H1 (cell line): ENCODE results near the gene RER1. TPM values are rescaled to one million over a fixed set of nuclear protein-coding genes. Genes with fewer than 3 reads are reported as not detected.

ENCODE experiments used
- CTCF ChIA-PET: fragments of 300-600 bp; sonication (Branson Sonifier 250); formaldehyde crosslinking; loops from one replicate; lab custom pipeline; 2021; ENCODE audit not compliant: partially characterized antibody; lab: Charles Lee
- POLR2A ChIA-PET: fragments of 300-600 bp; sonication (Branson Sonifier 250); formaldehyde crosslinking; loops from one replicate; lab custom pipeline; 2021; ENCODE audit warnings: inconsistent platforms; ENCODE audit not compliant: partially characterized antibody; lab: Charles Lee
- DNase-seq, 2 experiments: peaks; one replicate each; pipeline versions ENCODE4 v3.0.0 to v3.0.0-alpha.2; 2010 to 2022; ENCODE audit warnings: low spot score in 2 of 2, low read depth in 1 of 2, mixed read lengths in 1 of 2
- FAIRE-seq: peaks from 2 replicates; lab custom pipeline; 2011; peaks lifted over from hg19 to GRCh38; lab: Jason Lieb, UNC
- H2AFZ ChIP-seq: 2 replicates; pipeline ENCODE4 v1.8.1; 2012; ENCODE audit warnings: low read length, inconsistent platforms
- H2AK5ac ChIP-seq: 2 replicates; pipeline ENCODE4 v1.6.1; 2013; ENCODE audit warnings: low read depth, low read length
- H2BK120ac ChIP-seq: replicated peaks from 2 replicates; pipeline ENCODE3; 2013; ENCODE audit warnings: low read depth, low read length, inconsistent platforms
- H2BK12ac ChIP-seq: 2 replicates; pipeline ENCODE4 v1.6.1; 2013; ENCODE audit warnings: low read depth, low read length
- H2BK15ac ChIP-seq: 2 replicates; pipeline ENCODE4 v1.6.1; 2013; ENCODE audit warnings: low read length
- H2BK20ac ChIP-seq: 2 replicates; pipeline ENCODE4 v1.6.1; 2013; ENCODE audit warnings: low read length
- H2BK5ac ChIP-seq: 2 replicates; pipeline ENCODE4 v1.6.1; 2013; ENCODE audit warnings: low read depth, low read length
- H3K14ac ChIP-seq: 2 replicates; pipeline ENCODE4 v1.6.1; 2013; ENCODE audit warnings: inconsistent platforms; ENCODE audit not compliant: insufficient read length
- H3K18ac ChIP-seq: 2 replicates; pipeline ENCODE4 v1.6.1; 2013; ENCODE audit warnings: low read length; ENCODE audit errors: extremely low read depth
- H3K23ac ChIP-seq: 2 replicates; pipeline ENCODE4 v1.6.1; 2013; ENCODE audit warnings: inconsistent platforms; ENCODE audit not compliant: insufficient read length
- H3K23me2 ChIP-seq: 2 replicates; pipeline ENCODE4 v1.6.1; 2013; ENCODE audit warnings: low read depth, low read length
- H3K27ac ChIP-seq: 2 replicates; pipeline ENCODE4 v1.6.1; 2011; ENCODE audit warnings: low read depth, low read length, inconsistent platforms
- H3K27me3 ChIP-seq, 4 experiments: replicated peaks in 1 of 4; 1 replicate in 1 of 4; 2 replicates in 3 of 4; pipeline versions ENCODE4 v1.6.1 to v1.8.1; 2011 to 2013; ENCODE audit warnings: low read length in 3 of 4, mild to moderate bottlenecking in 3 of 4, inconsistent platforms in 2 of 4, mixed read lengths in 2 of 4, moderate library complexity in 1 of 4; ENCODE audit not compliant: control insufficient read depth in 3 of 4, insufficient read depth in 3 of 4; ENCODE audit errors: extremely low read depth in 1 of 4
- H3K36me3 ChIP-seq, 4 experiments: 2 replicates each; pipeline versions ENCODE4 v1.6.1 to v1.8.1; 2011 to 2013; ENCODE audit warnings: mild to moderate bottlenecking in 4 of 4, low read length in 3 of 4, moderate library complexity in 2 of 4, control low read depth in 1 of 4, inconsistent platforms in 1 of 4; ENCODE audit not compliant: insufficient read depth in 4 of 4, control insufficient read depth in 2 of 4
- H3K4ac ChIP-seq: replicated peaks from 2 replicates; pipeline ENCODE3; 2013; ENCODE audit warnings: low read length, low read depth, mixed read lengths, inconsistent platforms; ENCODE audit not compliant: insufficient read length
- H3K4me1 ChIP-seq, 4 experiments: replicated peaks in 1 of 4; 1 replicate in 1 of 4; 2 replicates in 3 of 4; pipeline versions ENCODE4 v1.6.1 to v1.8.1; 2011 to 2013; ENCODE audit warnings: low read length in 3 of 4, inconsistent platforms in 2 of 4, mixed read lengths in 1 of 4; ENCODE audit not compliant: insufficient read depth in 4 of 4, control insufficient read depth in 3 of 4
- H3K4me2 ChIP-seq, 2 experiments: 2 replicates each; pipeline versions ENCODE4 v1.6.1 to v1.8.1; 2011 to 2013; ENCODE audit warnings: low read depth in 2 of 2, low read length in 2 of 2, control low read depth in 1 of 2, inconsistent platforms in 1 of 2, mild to moderate bottlenecking in 1 of 2; ENCODE audit not compliant: insufficient read depth in 1 of 2
- H3K4me3 ChIP-seq, 4 experiments: fragments of 200-600, 300-600 bp in 1 of 4; sonication (generic), shearing (Covaris generic), sonication (Bioruptor Twin) in 1 of 4; 2 replicates each; pipeline versions ENCODE4 v1.5.1 to v1.8.1; 2011 to 2016; ENCODE audit warnings: low read length in 4 of 4, low read depth in 3 of 4, control low read depth in 2 of 4, inconsistent platforms in 2 of 4, mild to moderate bottlenecking in 2 of 4, mixed read lengths in 1 of 4, moderate library complexity in 1 of 4; ENCODE audit not compliant: insufficient read depth in 2 of 4; ENCODE audit errors: extremely low read depth in 1 of 4
- H3K56ac ChIP-seq: replicated peaks from 2 replicates; pipeline ENCODE3; 2013; ENCODE audit warnings: low read depth, mild to moderate bottlenecking, mixed read lengths, low read length, inconsistent platforms; ENCODE audit not compliant: insufficient read length
- H3K79me1 ChIP-seq: 2 replicates; pipeline ENCODE4 v1.6.1; 2013; ENCODE audit warnings: low read depth, low read length, control low read depth
- H3K79me2 ChIP-seq, 2 experiments: 2 replicates each; pipeline versions ENCODE4 v1.6.1 to v1.8.1; 2012 to 2013; ENCODE audit warnings: low read length in 2 of 2, mild to moderate bottlenecking in 2 of 2, inconsistent platforms in 1 of 2; ENCODE audit not compliant: insufficient read depth in 2 of 2, control insufficient read depth in 1 of 2
- H3K9ac ChIP-seq, 4 experiments: replicated peaks in 1 of 4; 1 replicate in 1 of 4; 2 replicates in 3 of 4; pipeline versions ENCODE4 v1.6.1 to v1.8.1; 2011 to 2013; ENCODE audit warnings: low read depth in 3 of 4, low read length in 3 of 4, control low read depth in 2 of 4, mild to moderate bottlenecking in 2 of 4, moderate library complexity in 2 of 4, inconsistent platforms in 1 of 4; ENCODE audit errors: extremely low read depth in 1 of 4
- H3K9me3 ChIP-seq, 2 experiments: 2 replicates each; pipeline versions ENCODE4 v1.6.1 to v1.8.1; 2012 to 2013; ENCODE audit warnings: mild to moderate bottlenecking in 2 of 2, moderate library complexity in 2 of 2, control low read depth in 1 of 2, inconsistent platforms in 1 of 2, low read depth in 1 of 2, low read length in 1 of 2, mixed read lengths in 1 of 2; ENCODE audit not compliant: insufficient read depth in 2 of 2
- H4K20me1 ChIP-seq, 2 experiments: replicated peaks in 1 of 2; 2 replicates each; pipeline versions ENCODE3 to v1.8.1; 2011 to 2013; ENCODE audit warnings: inconsistent platforms in 2 of 2, low read length in 2 of 2, mild to moderate bottlenecking in 1 of 2; ENCODE audit not compliant: insufficient read depth in 2 of 2, control insufficient read depth in 1 of 2
- H4K5ac ChIP-seq: 2 replicates; pipeline ENCODE4 v1.6.1; 2013; ENCODE audit warnings: low read length, low read depth, mixed read lengths, inconsistent platforms; ENCODE audit not compliant: insufficient read length
- H4K8ac ChIP-seq: 2 replicates; pipeline ENCODE4 v1.8.0; 2013; ENCODE audit warnings: mild to moderate bottlenecking, moderate library complexity, low read length, inconsistent platforms; ENCODE audit not compliant: insufficient read depth; ENCODE audit errors: extremely low read depth
- H4K91ac ChIP-seq: replicated peaks from 2 replicates; pipeline ENCODE3; 2013; ENCODE audit warnings: low read length, mixed read lengths, inconsistent platforms; ENCODE audit not compliant: insufficient read length
- ATF2 ChIP-seq: IDR thresholded peaks from 2 replicates; pipeline ENCODE4 v1.6.1; 2012; ENCODE audit warnings: low read length, inconsistent platforms
- CTCF ChIP-seq, 3 experiments: IDR thresholded peaks; 1 replicate in 2 of 3; 2 replicates in 1 of 3; pipeline versions ENCODE4 v1.5.1 to v1.6.1; 2011; ENCODE audit warnings: low read length in 3 of 3, mild to moderate bottlenecking in 3 of 3, inconsistent platforms in 2 of 3, low read depth in 1 of 3, moderate library complexity in 1 of 3; ENCODE audit not compliant: insufficient read depth in 1 of 3; ENCODE audit errors: control extremely low read depth in 1 of 3
- FOSL1 ChIP-seq: IDR thresholded peaks from 2 replicates; pipeline ENCODE4 v1.6.1; 2011; ENCODE audit warnings: mild to moderate bottlenecking, low read depth, low read length, moderate library complexity; ENCODE audit not compliant: insufficient read depth
- MAFK ChIP-seq: IDR thresholded peaks from 2 replicates; pipeline ENCODE4 v1.6.1; 2012; ENCODE audit warnings: low read depth, mild to moderate bottlenecking, improper control_type of control experiment, low read length
- PHF8 ChIP-seq: fragments of 200-600 bp; sonication (generic); conservative IDR thresholded peaks from 2 replicates; pipeline ENCODE4 v1.7.1; 2012; ENCODE audit warnings: low read depth, mild to moderate bottlenecking, inconsistent platforms, low read length, moderate library complexity
- SIX5 ChIP-seq: IDR thresholded peaks from 2 replicates; pipeline ENCODE4 v1.6.1; 2011; ENCODE audit warnings: mild to moderate bottlenecking, low read depth, low read length
- TAF7 ChIP-seq: optimal IDR thresholded peaks from 2 replicates; pipeline ENCODE3; 2011; ENCODE audit warnings: low read depth, mild to moderate bottlenecking, inconsistent platforms, low read length, moderate library complexity, borderline replicate concordance
- WGBS, 2 experiments: shearing (Covaris generic) in 1 of 2; methylation state at CpG; one replicate each; pipeline versions ENCODE4 v1.1.6 to v1.1.7; 2013 to 2015; ENCODE audit warnings: low lambda C conversion rate in 2 of 2, mixed read lengths in 2 of 2, inconsistent platforms in 1 of 2, low coverage in 1 of 2, missing lambda C conversion rate in 1 of 2; ENCODE audit not compliant: insufficient replicate concordance in 2 of 2, insufficient coverage in 1 of 2, insufficient read length in 1 of 2; ENCODE audit errors: extremely low coverage in 1 of 2, missing lambda C conversion rate in 1 of 2; 5-methylcytosine and 5-hydroxymethylcytosine counted together
- polyA plus RNA-seq, 7 experiments: library from polyadenylated mRNA; depleted of rRNA in 3 of 7; stranded (reverse) in 5 of 7; unstranded in 2 of 7; fragments of >200 nt in 5 of 7; fragments of 200-250 nt in 2 of 7; gene quantifications; 1 replicate in 5 of 7; 2 replicates in 1 of 7; 4 replicates in 1 of 7; pipeline versions ENCODE4 v1.2.1 to v1.2.3, GENCODE V29; 2011 to 2013; ENCODE audit warnings: missing spikeins in 2 of 7, mixed read lengths in 2 of 7
- total RNA-seq: library from RNA; stranded (reverse); fragmentation: NEBNext Ultra II Directional; extraction: Animal tissue kit (Norgen Biotek cat#: 25700); gene quantifications from 2 replicates; pipeline ENCODE4 v1.2.1, GENCODE V29; 2021

RER1 gene
- total and polyA plus RNA-seq, 2 of the 8 experiments (the other 6 are each of a cell fraction or from before 2014, with no cell fraction given): 102 to 134 TPM

- TF ChIP-seq ATF2 (no peak), PHF8 (no peak), TAF7 (no peak), FOSL1 (no peak), CTCF (IDR thresholded peaks at IDR 0.05; ENCODE audit: control extremely low read depth in 1 of 3, insufficient read depth in 1 of 3, low read depth in 1 of 3, low read length in 3 of 3) (no peak), SIX5 (no peak), MAFK (no peak)
- Histone ChIP-seq H3K18ac (no peak overlapping the region), H3K79me2 (no peaks in the 10 kb centered on the region), H3K9me3 (no peaks in the 10 kb centered on the region), H3K23ac (no peak overlapping the region), H2BK15ac (no peak overlapping the region), H3K27ac (no peak overlapping the region), H4K20me1 (peaks cover 0 to under 1% of the 10 kb centered on the region in 2 experiments), H4K5ac (no peak overlapping the region), H2BK120ac (no peak overlapping the region), H3K56ac (no peak overlapping the region), H4K8ac (no peak overlapping the region), H3K14ac (no peak overlapping the region), H2BK20ac (no peak overlapping the region), H3K4me2 (no peak overlapping the region), H3K4me3 (no peak overlapping the region), H2BK5ac (no peak overlapping the region), H3K27me3 (no peaks in the 10 kb centered on the region), H2BK12ac (no peak overlapping the region), H3K79me1 (no peaks in the 10 kb centered on the region), H2AK5ac (no peak overlapping the region), H3K36me3 (no peaks in the 10 kb centered on the region), H2AFZ (no peak overlapping the region), H3K23me2 (no peaks in the 10 kb centered on the region), H4K91ac (no peak overlapping the region), H3K4ac (no peak overlapping the region), H3K9ac (no peak overlapping the region), H3K4me1 (no peaks in the 10 kb centered on the region)
- WGBS, 2 experiments: 95% methylated on average over 9 of the region's 9 CpGs; no CpG with 5 or more reads in 1 of the 2 experiments
- POLR2A ChIA-PET: no interaction called here
- FAIRE-seq: no peak
- DNase-seq: no peak
- CTCF ChIA-PET: interaction anchor here (0.6 kb wide), 1 partner anchor 160 kb away, joined by 3 read pairs; no protein-coding TSS in a partner anchor
These were observed 41.8 kb upstream of the RER1 start for GRCh38 chr1:2349806-2350205.
